IMR-90 (cell line): ENCODE measurements around the gene ARHGAP31. TPM values are rescaled to one million over a fixed set of nuclear protein-coding genes. Genes with fewer than 3 reads are reported as not detected.

Experiments
- ATAC-seq: fragments of 200-7000 bp; cut with Tn5 transposase; 2 replicates; pipeline ENCODE4 v1.9.1; 2020; ENCODE audit warnings: low read depth, mild to moderate bottlenecking, moderate library complexity
- BruUV-seq: library from RNA; stranded (reverse); fragments of 400-500 nt; replicated peaks from 2 replicates; lab custom pipeline; 2021; lab: Mats Ljungman, UMichigan
- CTCF ChIA-PET: fragments of 300-600 bp; formaldehyde crosslinking; extraction: SDS; loops from one replicate; lab custom pipeline; 2021; ENCODE audit warnings: antibody characterized with exemption; lab: Yijun Ruan, JAX
- POLR2A ChIA-PET: fragments of 300-600 bp; sonication (Branson Sonifier 250); formaldehyde crosslinking; loops from one replicate; lab custom pipeline; 2022; ENCODE audit warnings: antibody characterized with exemption; ENCODE audit not compliant: unreplicated experiment; lab: Charles Lee
- DNase-seq: peaks from one replicate; pipeline ENCODE4 v3.0.0; 2013
- H2AFZ ChIP-seq: replicated peaks from 2 replicates; pipeline ENCODE3; 2013; ENCODE audit warnings: low read length, mild to moderate bottlenecking; ENCODE audit not compliant: poor library complexity
- H2AK5ac ChIP-seq: 2 replicates; pipeline ENCODE4 v1.6.1; 2013; ENCODE audit warnings: low read depth, low read length, inconsistent platforms
- H2AK9ac ChIP-seq: replicated peaks from 2 replicates; pipeline ENCODE3; 2013; ENCODE audit warnings: mild to moderate bottlenecking, low read depth, low read length, moderate library complexity; ENCODE audit not compliant: poor library complexity
- H2BK120ac ChIP-seq: 2 replicates; pipeline ENCODE4 v1.6.1; 2013; ENCODE audit warnings: low read depth, low read length, inconsistent platforms
- H2BK15ac ChIP-seq: 3 replicates; pipeline ENCODE4 v1.6.1; 2013; ENCODE audit warnings: low read depth, low read length, inconsistent platforms
- H2BK20ac ChIP-seq: 2 replicates; pipeline ENCODE4 v1.6.1; 2013; ENCODE audit warnings: low read depth, mild to moderate bottlenecking, inconsistent platforms, low read length, moderate library complexity
- H2BK5ac ChIP-seq: 2 replicates; pipeline ENCODE4 v1.6.1; 2013; ENCODE audit warnings: mild to moderate bottlenecking, low read depth, low read length, inconsistent platforms; ENCODE audit not compliant: poor library complexity, severe bottlenecking
- H3K14ac ChIP-seq: replicated peaks from 2 replicates; pipeline ENCODE4 v1.6.1; 2013; ENCODE audit warnings: low read depth, low read length, inconsistent platforms
- H3K18ac ChIP-seq: 2 replicates; pipeline ENCODE4 v1.6.1; 2013; ENCODE audit warnings: low read depth, low read length, control low read depth
- H3K23ac ChIP-seq: 2 replicates; pipeline ENCODE4 v1.6.1; 2013; ENCODE audit warnings: low read depth, low read length, inconsistent platforms
- H3K27ac ChIP-seq: 2 replicates; pipeline ENCODE4 v1.5.1; 2013; ENCODE audit warnings: mild to moderate bottlenecking, control low read depth, low read length; ENCODE audit not compliant: insufficient read depth
- H3K27me3 ChIP-seq: 2 replicates; pipeline ENCODE4 v1.6.1; 2013; ENCODE audit warnings: low read length; ENCODE audit not compliant: control insufficient read depth, insufficient read depth
- H3K36me3 ChIP-seq: 2 replicates; pipeline ENCODE4 v1.6.1; 2013; ENCODE audit warnings: low read length, mixed read lengths; ENCODE audit not compliant: control insufficient read depth, insufficient read depth
- H3K4ac ChIP-seq: 2 replicates; pipeline ENCODE4 v1.6.1; 2013; ENCODE audit warnings: low read depth, low read length, inconsistent platforms
- H3K4me1 ChIP-seq: 2 replicates; pipeline ENCODE4 v1.6.1; 2013; ENCODE audit warnings: low read length, mixed read lengths; ENCODE audit not compliant: control insufficient read depth, insufficient read depth
- H3K4me2 ChIP-seq: 2 replicates; pipeline ENCODE4 v1.6.1; 2013; ENCODE audit warnings: low read depth, mild to moderate bottlenecking, control low read depth, low read length, moderate library complexity
- H3K4me3 ChIP-seq: 2 replicates; pipeline ENCODE4 v1.5.1; 2013; ENCODE audit warnings: low read depth, mild to moderate bottlenecking, control low read depth, low read length, moderate library complexity; ENCODE audit not compliant: insufficient read depth
- H3K56ac ChIP-seq: 2 replicates; pipeline ENCODE4 v1.6.1; 2013; ENCODE audit warnings: low read length, inconsistent platforms; ENCODE audit not compliant: insufficient read depth; ENCODE audit errors: extremely low read depth
- H3K79me1 ChIP-seq, 2 experiments: 2 replicates each; pipeline ENCODE4 v1.6.1; 2013; ENCODE audit warnings: low read length in 2 of 2, inconsistent platforms in 1 of 2, low read depth in 1 of 2
- H3K9ac ChIP-seq: 2 replicates; pipeline ENCODE4 v1.6.1; 2013; ENCODE audit warnings: low read depth, low read length, control low read depth
- H3K9me1 ChIP-seq: 2 replicates; pipeline ENCODE4 v1.6.1; 2013; ENCODE audit warnings: low read length, inconsistent platforms; ENCODE audit not compliant: insufficient read depth
- H3K9me3 ChIP-seq: 2 replicates; pipeline ENCODE4 v1.6.1; 2013; ENCODE audit warnings: low read length; ENCODE audit not compliant: control insufficient read depth, insufficient read depth
- H4K20me1 ChIP-seq: 2 replicates; pipeline ENCODE4 v1.6.1; 2013; ENCODE audit warnings: low read length, inconsistent platforms; ENCODE audit not compliant: insufficient read depth
- H4K5ac ChIP-seq: 2 replicates; pipeline ENCODE4 v1.6.1; 2013; ENCODE audit warnings: mild to moderate bottlenecking, low read depth, low read length, control low read depth
- H4K8ac ChIP-seq, 2 experiments: 2 replicates each; pipeline ENCODE4 v1.6.1; 2013; ENCODE audit warnings: low read depth in 2 of 2, low read length in 2 of 2, control low read depth in 1 of 2, inconsistent platforms in 1 of 2
- H4K91ac ChIP-seq: 2 replicates; pipeline ENCODE4 v1.6.1; 2013; ENCODE audit warnings: low read depth, low read length, inconsistent platforms; ENCODE audit not compliant: insufficient read depth
- NFE2L2 ChIP-seq: fragments of 150-350 bp; IDR thresholded peaks from 2 replicates; pipeline ENCODE4 v1.6.1; 2016; ENCODE audit warnings: low read depth, mild to moderate bottlenecking, low read length
- POLR2A ChIP-seq: IDR thresholded peaks from 2 replicates; pipeline ENCODE4 v1.6.1; 2012; ENCODE audit warnings: mild to moderate bottlenecking, low read depth, low read length
- WGBS, 2 experiments: methylation state at CpG; one replicate each; pipeline versions ENCODE4 v1.1.5 to v1.1.7; 2013; ENCODE audit warnings: missing lambda C conversion rate in 2 of 2; ENCODE audit not compliant: insufficient read length in 1 of 2; ENCODE audit errors: extremely low coverage in 2 of 2; 5-methylcytosine and 5-hydroxymethylcytosine counted together
- dilution Hi-C: fragments of 300-500 bp; cut with HindIII; formaldehyde crosslinking; loops from one replicate; pipeline ENCODE4 v1.14.3; 2018; ENCODE audit warnings: low sequenced_read_pairs; ENCODE audit not compliant: unreplicated experiment
- in situ Hi-C: fragments of 300-500 bp; cut with MboI; formaldehyde crosslinking; loops from 3 replicates; pipeline ENCODE4 v1.14.3; 2019; ENCODE audit warnings: low sequenced_read_pairs, inconsistent platforms, mixed read lengths
- intact Hi-C: fragments of 100-400 bp; cut with micrococcal nuclease; formaldehyde crosslinking; loops from 2 replicates; pipeline ENCODE4 v1.10.0; 2022
- polyA plus RNA-seq, 3 experiments: library from polyadenylated mRNA; depleted of rRNA; stranded (reverse); fragments of >200 nt; gene quantifications; 2 replicates each; pipeline ENCODE4 v1.2.3, GENCODE V29; 2012; ENCODE audit warnings: low replicate concordance in 1 of 3
- total RNA-seq: library from RNA; depleted of rRNA; stranded (reverse); fragments of >200 nt; gene quantifications from 2 replicates; pipeline ENCODE4 v1.2.3, GENCODE V29; 2012

ARHGAP31 gene
- total and polyA plus RNA-seq, 2 of the 4 experiments (the other 2 are of a cell fraction) = 6.6 to 7.7 TPM

DNA sequence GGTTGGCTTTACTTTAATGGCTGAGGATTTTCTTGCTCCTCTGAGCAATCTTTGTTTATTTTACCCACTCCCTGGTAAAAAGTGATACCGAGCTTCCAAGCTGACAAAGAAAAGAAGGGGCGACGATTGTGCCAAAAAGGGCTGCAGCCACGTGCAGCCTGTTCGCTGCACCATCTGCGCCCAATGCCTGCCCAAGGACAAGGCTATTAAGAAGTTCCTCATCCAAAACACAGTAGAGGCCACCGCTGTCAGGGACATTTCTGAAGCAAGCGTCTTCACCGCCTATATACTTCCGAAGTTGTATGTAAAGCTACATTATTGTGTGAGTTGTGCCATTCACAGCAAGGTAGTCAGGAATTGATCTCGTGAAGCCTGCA, 4.4 kb downstream of the ARHGAP31 start:
- H2BK15ac ChIP-seq = no peak overlapping the region
- no peak overlapping the region for H2BK20ac ChIP-seq
- no peak overlapping the region for H3K9ac ChIP-seq
- no peaks in the 10 kb centered on the region for H3K27me3 ChIP-seq
- no peak overlapping the region for H3K27ac ChIP-seq
- dilution Hi-C loops (no loop called here), intact Hi-C loops (loop anchor here (10.0 kb wide), 1 partner anchor 136 kb away; no protein-coding TSS in a partner anchor), in situ Hi-C loops (loop anchor here (25.0 kb wide), 1 partner anchor 389 kb away; the partner anchor contains the start of gene COX17)
- WGBS, 2 experiments = no CpG with 5 or more reads among the region's 11 CpGs
- no peak overlapping the region for H3K14ac ChIP-seq
- TF ChIP-seq NFE2L2 (no peak), POLR2A (no peak)
- no peak overlapping the region for H2AFZ ChIP-seq
- ChIA-PET CTCF (interaction anchor here (0.6 kb wide), 1 partner anchor 63 kb away, joined by 3 read pairs; no protein-coding TSS in a partner anchor), POLR2A (no interaction called here)
- peaks cover 16% of the 10 kb centered on the region for H3K9me1 ChIP-seq
- no peak overlapping the region for H3K23ac ChIP-seq
- no peaks in the 10 kb centered on the region for H4K20me1 ChIP-seq
- peaks cover 8% of the 10 kb centered on the region; the same call in 1 of the 2 replicates for H3K36me3 ChIP-seq
- no peak overlapping the region for H3K56ac ChIP-seq
- H4K91ac ChIP-seq = no peak overlapping the region
- H3K4ac ChIP-seq = no peak overlapping the region
- H2BK120ac ChIP-seq = no peak overlapping the region
- peaks cover 27 to 76% of the 10 kb centered on the region in 2 experiments for H3K79me1 ChIP-seq
- H3K4me1 ChIP-seq = peaks cover 10% of the 10 kb centered on the region
- H2BK5ac ChIP-seq = no peak overlapping the region
- no peak overlapping the region for H3K18ac ChIP-seq
- H2AK5ac ChIP-seq = no peak overlapping the region
- DNase-seq (no peak), ATAC-seq (no peak)
- no peak overlapping the region for H3K4me2 ChIP-seq
- no TSS peak for BruUV-seq
- H3K4me3 ChIP-seq = no peak overlapping the region
- H2AK9ac ChIP-seq = no peak overlapping the region
- H3K9me3 ChIP-seq = no peaks in the 10 kb centered on the region
- H4K8ac ChIP-seq = no peak overlapping the region
- no peak overlapping the region for H4K5ac ChIP-seq
